Activated CD4-positive, CD25-positive, alpha-beta regulatory T cell treated with anti-CD3 and anti-CD28 coated beads, Interleukin-2, amount 50 U/mL, for 16 hours (primary cell): ENCODE data around the gene HK3.
"Not testable (repeated sequence)": the region's sequence is repeated elsewhere in the genome, so short reads cannot be mapped to it uniquely, and the experiment has no call there.

ENCODE experiments used
- DNase-seq: peaks from one replicate; pipeline ENCODE4 v3.0.0-alpha.2; 2020; ENCODE audit warnings: low read depth, low spot score

HK3 gene

DNA sequence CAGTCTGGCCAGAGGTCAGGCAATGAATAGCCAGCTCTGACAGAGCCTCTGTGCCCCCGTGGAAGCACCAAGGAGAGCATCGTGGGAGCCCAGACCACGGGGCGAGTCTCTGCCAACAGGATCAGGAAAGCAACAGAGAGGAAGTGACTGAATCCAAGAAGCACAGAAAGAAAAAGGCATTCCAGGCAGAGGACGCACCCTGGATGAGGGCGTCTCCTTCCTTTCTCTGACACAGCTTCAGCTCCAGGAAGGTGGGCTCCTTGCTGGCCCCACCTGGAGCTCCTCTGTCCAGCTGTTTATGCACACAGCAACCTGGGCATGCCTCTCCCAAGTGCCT is 16.6 kb downstream of the HK3 start:
- DNase-seq = no peak

GRCh38 chr5:176881816-176882566 is 17.2 kb downstream of the HK3 start:
- no peak for DNase-seq

DNA sequence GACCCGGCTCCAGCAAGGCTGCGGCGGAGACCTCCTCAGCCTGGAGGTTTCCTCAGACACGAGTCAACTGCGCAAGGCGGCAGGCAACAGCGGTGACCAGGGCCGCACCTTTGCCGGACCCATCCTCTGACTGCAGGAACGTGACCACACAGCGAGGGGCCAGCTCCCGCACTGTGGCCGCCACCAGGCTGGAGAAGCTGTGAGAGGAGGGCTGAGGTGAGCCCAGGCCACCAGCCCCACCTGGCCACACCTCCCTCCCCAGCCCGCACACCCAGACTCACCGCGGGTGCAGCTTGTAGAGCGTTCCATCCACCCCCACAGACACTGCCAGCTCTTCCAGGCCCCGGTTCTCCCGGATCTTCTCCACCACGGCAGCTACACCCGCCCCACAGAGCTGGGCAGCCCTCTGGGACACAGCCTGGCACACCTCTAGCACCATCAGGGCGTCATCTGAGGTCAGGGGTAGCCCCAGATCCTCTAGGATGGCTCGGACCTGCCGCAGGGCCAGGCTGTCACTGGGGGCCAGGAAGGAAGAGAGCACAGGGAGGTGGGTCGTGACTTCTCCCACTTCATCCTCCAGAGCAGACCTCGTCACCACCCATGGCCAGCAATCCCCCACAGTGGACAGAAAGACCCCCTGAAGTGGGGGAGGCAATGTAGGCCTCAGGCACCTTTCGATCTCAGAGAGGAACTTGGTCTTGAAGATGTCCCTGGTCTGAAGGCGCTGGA is 18.0 kb downstream of the HK3 start:
- DNase-seq = no peak

- DNase-seq = no peak
These were observed 18.7 kb downstream of the HK3 start for GRCh38 chr5:176880366-176881020.

- DNase-seq = no peak
These were observed 19.3 kb downstream of the HK3 start for GRCh38 chr5:176879663-176880361.

DNA sequence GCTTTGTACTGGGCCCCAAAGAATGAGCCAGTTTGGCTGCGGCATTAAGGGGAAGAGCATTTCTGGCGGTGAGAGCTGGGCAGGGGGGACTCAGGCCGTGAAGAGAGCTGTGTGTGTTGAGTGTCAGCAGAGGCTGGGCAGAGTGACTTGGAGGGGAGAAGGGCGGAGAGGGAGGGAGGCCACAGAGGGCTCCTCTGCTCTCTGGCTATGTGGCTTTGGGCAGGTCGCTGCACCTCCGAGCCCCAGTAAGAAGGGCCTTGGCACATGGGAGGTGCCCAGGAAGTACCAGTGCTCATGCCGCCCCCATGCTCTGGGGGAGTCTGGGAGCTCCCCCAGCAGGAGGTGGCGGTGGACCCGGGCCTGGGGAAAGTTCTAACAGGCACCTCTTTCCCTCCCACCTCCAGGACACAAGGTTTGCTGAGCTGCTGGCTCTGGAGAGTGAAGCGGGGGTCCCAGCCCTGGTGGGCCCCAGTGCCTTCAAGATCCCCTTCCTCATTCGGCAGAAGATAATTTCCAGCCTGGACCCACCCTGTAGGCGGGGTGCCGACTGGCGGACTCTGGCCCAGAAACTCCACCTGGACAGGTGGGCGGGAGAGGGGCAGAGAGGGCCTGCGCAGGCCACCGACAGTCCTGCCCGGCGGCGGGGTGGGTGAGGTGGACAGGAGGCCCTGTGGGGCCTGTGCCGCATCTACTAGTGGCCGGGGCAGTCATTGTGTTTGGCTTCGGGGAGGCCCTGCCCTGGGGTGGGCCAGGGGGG is 20.1 kb downstream of the HK3 start:
- no peak for DNase-seq

GRCh38 chr5:176878463-176878862 is 20.7 kb downstream of the HK3 start:
- DNase-seq = no peak

DNA sequence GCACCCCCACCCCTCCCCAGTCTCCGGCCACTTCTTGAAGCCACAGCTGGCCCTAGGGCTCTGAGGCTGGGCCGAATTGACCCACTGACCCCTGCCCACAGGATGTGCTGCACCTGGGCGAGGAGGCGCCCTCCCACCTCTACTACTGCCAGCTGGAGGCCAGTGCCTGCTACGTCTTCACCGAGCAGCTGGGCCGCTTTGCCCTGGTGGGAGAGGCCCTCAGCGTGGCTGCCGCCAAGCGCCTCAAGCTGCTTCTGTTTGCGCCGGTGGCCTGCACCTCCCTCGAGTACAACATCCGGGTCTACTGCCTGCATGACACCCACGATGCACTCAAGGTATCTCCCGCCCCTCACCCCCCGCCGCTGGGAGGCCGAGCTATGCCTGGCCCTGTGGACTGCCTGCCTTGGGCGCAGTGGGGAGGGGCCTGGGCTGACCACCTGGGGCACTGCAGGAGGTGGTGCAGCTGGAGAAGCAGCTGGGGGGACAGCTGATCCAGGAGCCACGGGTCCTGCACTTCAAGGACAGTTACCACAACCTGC is 21.3 kb downstream of the HK3 start:
- no peak for DNase-seq

GRCh38 chr5:176876506-176877431 is 22.4 kb downstream of the HK3 start:
- no peak for DNase-seq

DNA sequence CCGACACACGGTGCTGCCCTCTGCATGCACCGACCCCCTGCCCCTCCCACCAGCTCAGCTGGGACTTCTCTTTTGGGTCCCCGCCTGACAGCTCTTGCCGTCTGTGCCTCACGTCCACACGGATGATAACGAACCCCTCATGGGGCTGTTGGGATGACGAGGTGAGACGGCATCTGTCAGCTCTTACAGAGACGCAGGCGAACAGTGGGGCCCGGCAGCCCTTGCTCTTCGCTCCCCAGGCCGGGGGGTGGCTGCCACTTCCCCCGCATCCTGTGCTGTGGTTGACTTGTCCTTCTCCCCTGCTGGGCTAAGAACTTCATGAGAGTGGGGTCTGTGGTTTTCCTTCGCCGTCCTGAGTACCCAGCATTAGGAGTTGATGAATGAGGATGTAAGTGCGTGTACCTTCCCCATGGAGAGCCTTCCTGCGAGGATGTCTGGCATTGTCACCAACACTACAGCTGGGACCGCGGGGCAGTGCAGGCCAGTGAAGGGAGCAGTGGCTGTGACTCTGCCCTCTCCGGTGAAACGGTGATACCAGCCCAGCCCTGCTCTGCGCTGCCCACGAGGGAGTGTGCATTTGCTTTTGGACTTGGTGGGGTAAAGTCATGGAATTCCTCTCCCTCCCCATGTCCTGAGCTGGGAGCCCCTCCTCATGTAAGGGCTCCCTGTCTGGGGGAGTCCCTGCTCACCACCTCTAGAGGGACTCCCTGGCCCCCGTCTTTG is 23.2 kb downstream of the HK3 start:
- DNase-seq = no peak

- no peak for DNase-seq
These were observed 24.1 kb downstream of the HK3 start for GRCh38 chr5:176875014-176875550.

- no peak for DNase-seq
These were observed 24.9 kb downstream of the HK3 start for GRCh38 chr5:176874198-176874780.

- no peak for DNase-seq
These were observed 25.5 kb downstream of the HK3 start for GRCh38 chr5:176873541-176874172.

- not testable (repeated sequence) for DNase-seq
These were observed 26.1 kb downstream of the HK3 start for GRCh38 chr5:176873011-176873410.

DNA sequence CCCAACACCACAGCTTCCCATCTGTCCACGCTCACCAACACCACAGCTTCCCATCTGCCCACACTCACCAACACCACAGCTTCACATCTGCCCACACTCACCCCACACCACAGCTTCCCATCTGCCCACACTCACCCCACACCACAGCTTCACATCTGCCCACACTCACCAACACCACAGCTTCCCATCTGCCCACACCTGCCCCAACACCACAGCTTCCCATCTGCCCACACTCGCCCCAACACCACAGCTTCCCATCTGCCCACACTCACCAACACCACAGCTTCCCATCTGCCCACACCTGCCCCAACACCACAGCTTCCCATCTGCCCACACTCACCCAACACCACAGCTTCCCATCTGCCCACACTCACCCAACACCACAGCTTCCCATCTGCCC is 26.6 kb downstream of the HK3 start:
- DNase-seq = not testable (repeated sequence)

DNA sequence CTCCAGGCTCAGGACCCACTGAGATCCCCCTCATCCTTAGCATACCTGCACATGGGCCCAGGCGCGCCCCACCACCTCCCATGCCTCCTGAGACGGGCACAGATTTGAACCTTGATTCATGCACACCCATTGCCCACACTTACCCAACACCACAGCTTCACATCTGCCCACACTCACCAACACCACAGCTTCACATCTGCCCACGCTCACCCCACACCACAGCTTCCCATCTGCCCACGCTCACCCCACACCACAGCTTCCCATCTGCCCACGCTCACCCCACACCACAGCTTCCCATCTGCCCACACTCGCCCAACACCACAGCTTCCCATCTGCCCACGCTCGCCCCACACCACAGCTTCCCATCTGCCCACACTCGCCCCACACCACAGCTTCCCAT is 28.5 kb downstream of the HK3 start:
- not testable (repeated sequence) for DNase-seq

- DNase-seq = no peak
These were observed 29.0 kb downstream of the HK3 start for GRCh38 chr5:176870110-176870591.

DNA sequence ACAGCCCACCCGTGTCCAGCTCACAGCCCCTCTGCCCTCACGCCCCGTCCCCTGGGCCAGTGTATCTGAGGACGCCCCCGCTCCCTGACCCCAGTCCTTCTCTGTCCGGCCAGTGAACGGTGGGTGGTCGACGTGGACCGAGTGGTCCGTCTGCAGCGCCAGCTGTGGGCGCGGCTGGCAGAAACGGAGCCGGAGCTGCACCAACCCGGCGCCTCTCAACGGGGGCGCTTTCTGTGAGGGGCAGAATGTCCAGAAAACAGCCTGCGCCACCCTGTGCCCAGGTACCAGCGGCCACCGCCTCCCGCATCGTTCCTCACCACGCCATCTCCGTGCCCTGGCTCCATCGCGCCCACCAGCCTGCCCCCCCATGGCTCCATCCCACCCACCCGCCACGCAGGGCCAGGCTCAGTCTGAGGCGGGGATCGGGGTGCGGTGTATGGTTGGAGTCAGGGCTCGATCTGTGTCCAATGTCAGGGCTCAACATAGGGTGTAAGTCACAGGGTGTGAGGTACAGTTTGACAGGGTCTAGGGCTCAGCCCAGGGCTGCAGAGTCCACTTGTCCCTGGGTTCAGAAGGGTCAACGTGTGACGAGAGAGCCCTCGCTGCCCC is 29.5 kb downstream of the HK3 start:
- DNase-seq = no peak
